T-cell (primary cell): ENCODE measurements around the gene SRF. TPM values are rescaled to one million over a fixed set of nuclear protein-coding genes. Genes with fewer than 3 reads are reported as not detected.

Source experiments
- ATAC-seq, 4 experiments: fragments of 200-7000 bp in 3 of 4; fragments of 150-1000 bp in 1 of 4; cut with Tn5 transposase; replicated peaks in 1 of 4; 1 replicate in 3 of 4; 2 replicates in 1 of 4; pipeline ENCODE4 v1.10.0; 2021; ENCODE audit warnings: moderate library complexity in 3 of 4, mild to moderate bottlenecking in 2 of 4, moderate number of reproducible peaks in 1 of 4
- CTCF ChIA-PET, 2 donors: fragments of 300-600 bp; sonication (Branson Sonifier 250); formaldehyde crosslinking; loops; one replicate each; lab custom pipeline; 2022; ENCODE audit warnings: antibody characterized with exemption in 2 of 2; lab: Charles Lee
- POLR2A ChIA-PET, 2 donors: fragments of 300-600 bp; sonication (Branson Sonifier 250); formaldehyde crosslinking; loops; one replicate each; lab custom pipeline; 2022; ENCODE audit warnings: antibody characterized with exemption in 2 of 2; lab: Charles Lee
- DNase-seq, 35 experiments: peaks; one replicate each; pipeline versions ENCODE4 v3.0.0 to v3.0.0-alpha.2; 2013 to 2023
- H3K27ac ChIP-seq: one replicate; pipeline ENCODE4 v1.5.1; 2013; ENCODE audit warnings: low read length
- H3K27me3 ChIP-seq, 2 experiments: replicated peaks in 1 of 2; 1 replicate in 1 of 2; 2 replicates in 1 of 2; pipeline versions ENCODE4 v1.6.1 to v1.7.0; 2013; ENCODE audit warnings: low read length in 1 of 2, mixed read lengths in 1 of 2; ENCODE audit not compliant: control insufficient read depth in 2 of 2, insufficient read depth in 2 of 2; ENCODE audit errors: extremely low read depth in 1 of 2
- H3K36me3 ChIP-seq, 2 donors: 1 replicate in 1 of 2; 2 replicates in 1 of 2; pipeline versions ENCODE4 v1.6.1 to v1.7.0; 2013; ENCODE audit warnings: low read length in 1 of 2; ENCODE audit not compliant: control insufficient read depth in 2 of 2, insufficient read depth in 1 of 2; ENCODE audit errors: extremely low read depth in 1 of 2
- H3K4me1 ChIP-seq, 2 experiments: 1 replicate in 1 of 2; 2 replicates in 1 of 2; pipeline versions ENCODE4 v1.6.1 to v1.7.0; 2013; ENCODE audit warnings: low read length in 2 of 2, mixed read lengths in 1 of 2; ENCODE audit not compliant: insufficient read depth in 2 of 2, control insufficient read depth in 1 of 2; ENCODE audit errors: extremely low read depth in 1 of 2
- H3K4me3 ChIP-seq, 2 donors: 1 replicate in 1 of 2; 2 replicates in 1 of 2; pipeline versions ENCODE4 v1.5.1 to v1.7.0; 2013; ENCODE audit warnings: mild to moderate bottlenecking in 2 of 2, low read length in 1 of 2, moderate library complexity in 1 of 2; ENCODE audit not compliant: control insufficient read depth in 1 of 2; ENCODE audit errors: extremely low read depth in 1 of 2
- H3K9me3 ChIP-seq: 2 replicates; pipeline ENCODE4 v1.7.0; 2013
- H3K27ac Mint-ChIP-seq, 2 donors: one replicate each; pipeline ENCODE4 v1.8.0; 2020 to 2021; ENCODE audit warnings: mild to moderate bottlenecking in 2 of 2, mixed read lengths in 2 of 2
- H3K27me3 Mint-ChIP-seq, 2 donors: one replicate each; pipeline ENCODE4 v1.8.0; 2021 to 2022; ENCODE audit warnings: mixed read lengths in 2 of 2
- H3K36me3 Mint-ChIP-seq: one replicate; pipeline ENCODE4 v1.8.0; 2021; ENCODE audit warnings: mixed read lengths
- H3K4me1 Mint-ChIP-seq, 3 donors: one replicate each; pipeline ENCODE4 v1.8.0; 2020 to 2022; ENCODE audit warnings: mixed read lengths in 3 of 3, mild to moderate bottlenecking in 1 of 3
- H3K4me3 Mint-ChIP-seq, 3 donors: one replicate each; pipeline ENCODE4 v1.8.0; 2020 to 2022; ENCODE audit warnings: mild to moderate bottlenecking in 3 of 3, mixed read lengths in 3 of 3, moderate library complexity in 3 of 3
- H3K9me3 Mint-ChIP-seq, 3 donors: one replicate each; pipeline ENCODE4 v1.8.0; 2020 to 2022; ENCODE audit warnings: mixed read lengths in 3 of 3
- WGBS: methylation state at CpG from one replicate; pipeline ENCODE4 v1.1.5; 2013; ENCODE audit warnings: missing lambda C conversion rate; ENCODE audit not compliant: insufficient coverage; 5-methylcytosine and 5-hydroxymethylcytosine counted together
- total RNA-seq, 35 experiments: library from RNA in 6 of 35; stranded (reverse) in 6 of 35; fragments of 120-200 nt in 1 of 35; gene quantifications; one replicate each; pipeline versions ENCODE4 v1.2.1 to v1.2.4 and lab custom pipeline; 2013 to 2026

Gene SRF
- total RNA-seq, 5 donors from 2014 or later (not counting 1 experiment from before 2014, with no cell fraction given) = 19.6 to 34.1 (median 33.7) TPM

GRCh38 chr6:43223175-43223574, 52.1 kb downstream of the SRF start:
- WGBS = 94% methylated on average over 13 of the region's 14 CpGs
- Histone ChIP-seq H3K9me3 (no peaks in the 10 kb centered on the region), H3K27ac (peak overlapping the region; percentile 96), H3K27me3 (no peaks in the 10 kb centered on the region), H3K4me3 (no peak overlapping the region), H3K36me3 (peaks cover 9 to 23% of the 10 kb centered on the region in 2 donors), H3K4me1 (peaks cover 9 to 56% of the 10 kb centered on the region in 2 experiments)
- peaks cover 50 to 72% (median 65%) of the 10 kb centered on the region in 3 donors for H3K4me1 Mint-ChIP-seq
- ChIA-PET POLR2A (no interaction called here), CTCF (interaction anchor here in 1 of 2 donors (0.5 kb wide), 2 partner anchors 15 to 175 kb away, joined by 3 to 5 read pairs; no protein-coding TSS in a partner anchor)
- H3K27me3 Mint-ChIP-seq = no peaks in the 10 kb centered on the region
- peak in 1 of 35 experiments; percentile 21 for DNase-seq
- no peak for ATAC-seq
- H3K4me3 Mint-ChIP-seq = peak overlapping the region in 2 of 3 donors; percentile 14 to 20
- H3K27ac Mint-ChIP-seq = peak overlapping the region; percentile 99
- no peaks in the 10 kb centered on the region for H3K9me3 Mint-ChIP-seq
- H3K36me3 Mint-ChIP-seq = peaks cover 21% of the 10 kb centered on the region

- Mint-ChIP-seq H3K27me3 (peaks cover 0 to 1% of the 10 kb centered on the region in 2 donors), H3K9me3 (no peaks in the 10 kb centered on the region), H3K36me3 (peaks cover 3% of the 10 kb centered on the region), H3K4me3 (peak overlapping the region in 1 of 3 donors; percentile 48), H3K4me1 (peaks cover 55 to 73% (median 72%) of the 10 kb centered on the region in 3 donors), H3K27ac (peak overlapping the region; percentile 99)
- Histone ChIP-seq H3K27me3 (no peaks in the 10 kb centered on the region), H3K36me3 (peaks cover 4 to 5% of the 10 kb centered on the region in 2 donors), H3K4me1 (peaks cover 9 to 65% of the 10 kb centered on the region in 2 experiments), H3K27ac (peak overlapping the region; percentile 96), H3K4me3 (no peak overlapping the region), H3K9me3 (no peaks in the 10 kb centered on the region)
- 90% methylated on average over 6 of the region's 11 CpGs for WGBS
- ChIA-PET CTCF (interaction anchor here in 1 of 2 donors (1.0 kb wide), 1 partner anchor 12 kb away, joined by 6 read pairs; no protein-coding TSS in a partner anchor), POLR2A (no interaction called here)
- ATAC-seq (no peak), DNase-seq (no peak)
These were observed 55.3 kb downstream of the SRF start for GRCh38 chr6:43226192-43226851.

GRCh38 chr6:43228951-43229802, 58.1 kb downstream of the SRF start, which contains the start of gene DNPH1:
Gene DNPH1 (minus strand): TSS chr6:43229481. CDS start chr6:43229456, 25 bp downstream.
- Histone ChIP-seq H3K4me3 (peak within 1 kb of the TSS; percentile 56 to 66), H3K27ac (peak within 1 kb of the TSS; percentile 34), H3K9me3 (no peaks in the 10 kb centered on the region), H3K36me3 (peaks cover 0 to 5% of the 10 kb centered on the region in 2 donors), H3K27me3 (peaks cover 0 to 8% of the 10 kb centered on the region in 2 experiments), H3K4me1 (peaks cover 5 to 42% of the 10 kb centered on the region in 2 experiments)
- CTCF ChIA-PET = interaction anchor here (0.5 to 1.6 kb wide), 8 partner anchors 9 to 154 kb away, joined by 3 to 5 read pairs (median 4); partner anchors contain the start of genes CUL9 (in 1 of the 2) and ZNF318 (in 1 of the 2)
- Mint-ChIP-seq H3K27me3 (peaks cover 0 to 2% of the 10 kb centered on the region in 2 donors), H3K9me3 (no peaks in the 10 kb centered on the region), H3K27ac (peak within 1 kb of the TSS; percentile 89 to 90), H3K4me3 (peak within 1 kb of the TSS; percentile 85 to 92 (median 89)), H3K4me1 (peaks cover 40 to 50% (median 48%) of the 10 kb centered on the region in 3 donors), H3K36me3 (no peaks in the 10 kb centered on the region)
- DNase-seq = peak; percentile 35 to 89 (median 72)
- ATAC-seq = peak; percentile 75 to 86 (median 84)
- WGBS = 2% methylated on average over 82 of the region's 82 CpGs
- POLR2A ChIA-PET = interaction anchor here (0.5 to 0.7 kb wide), 4 partner anchors 9 to 252 kb away, joined by 3 to 8 read pairs (median 4); no protein-coding TSS in a partner anchor

- Mint-ChIP-seq H3K4me1 (peaks cover 35 to 44% (median 41%) of the 10 kb centered on the region in 3 donors), H3K36me3 (no peaks in the 10 kb centered on the region), H3K27me3 (peaks cover 0 to 2% of the 10 kb centered on the region in 2 donors), H3K9me3 (no peaks in the 10 kb centered on the region), H3K27ac (peak overlapping the region; percentile 89 to 90), H3K4me3 (peak overlapping the region; percentile 84 to 92 (median 88))
- H3K4me1 ChIP-seq = peaks cover 3 to 34% of the 10 kb centered on the region in 2 experiments
- ChIA-PET POLR2A (interaction anchor here in 1 of 2 donors (0.6 kb wide), 1 partner anchor 9 kb away, joined by 3 read pairs; no protein-coding TSS in a partner anchor), CTCF (interaction anchor here (1.0 to 1.6 kb wide), 3 partner anchors 17 to 60 kb away, joined by 3 to 5 read pairs (median 5); partner anchors contain the start of gene CUL9 (in 1 of the 2))
- peaks cover 0 to 9% of the 10 kb centered on the region in 2 experiments for H3K27me3 ChIP-seq
- WGBS = 77% methylated on average over 13 of the region's 17 CpGs
- no peak for DNase-seq
- no peaks in the 10 kb centered on the region for H3K9me3 ChIP-seq
- peak in 1 of 4 experiments; percentile 2 for ATAC-seq
- H3K36me3 ChIP-seq = peaks cover 0 to 5% of the 10 kb centered on the region in 2 donors
- H3K4me3 ChIP-seq = peak overlapping the region; percentile 56 to 66
- H3K27ac ChIP-seq = peak overlapping the region; percentile 34
These were observed 58.9 kb downstream of the SRF start for GRCh38 chr6:43229803-43230620.

GRCh38 chr6:43231053-43231452, 60.0 kb downstream of the SRF start:
- H3K4me3 Mint-ChIP-seq = peak overlapping the region in 1 of 3 donors; percentile 10
- H3K36me3 Mint-ChIP-seq = no peaks in the 10 kb centered on the region
- H3K9me3 Mint-ChIP-seq = no peaks in the 10 kb centered on the region
- ChIA-PET CTCF (no interaction called here), POLR2A (no interaction called here)
- DNase-seq (no peak), ATAC-seq (no peak)
- H3K36me3 ChIP-seq = peaks cover 0 to under 1% of the 10 kb centered on the region in 2 donors
- H3K27ac ChIP-seq = no peak overlapping the region
- H3K27me3 Mint-ChIP-seq = peaks cover under 1 to 2% of the 10 kb centered on the region in 2 donors
- peak overlapping the region in 1 of 2 donors; percentile 59 for H3K27ac Mint-ChIP-seq
- no peak overlapping the region for H3K4me3 ChIP-seq
- peaks cover 0 to 24% of the 10 kb centered on the region in 2 experiments for H3K4me1 ChIP-seq
- H3K4me1 Mint-ChIP-seq = peaks cover 25 to 34% (median 32%) of the 10 kb centered on the region in 3 donors
- peaks cover 2 to 13% of the 10 kb centered on the region in 2 experiments for H3K27me3 ChIP-seq
- 80% methylated on average over 1 of the region's 4 CpGs for WGBS
- no peaks in the 10 kb centered on the region for H3K9me3 ChIP-seq
